T follicular helper cell (primary cell): ENCODE data around the gene SPATA24.
"Not testable (repeated sequence)": the region's sequence is repeated elsewhere in the genome, so short reads cannot be mapped to it uniquely, and the experiment has no call there.

Experiments
- DNase-seq: peaks from one replicate; pipeline ENCODE4 v3.0.0-alpha.2; 2020; ENCODE audit warnings: low read depth

SPATA24 gene

GRCh38 chr5:139382807-139383206 lies 21.1 kb downstream of the SPATA24 start:
- no peak for DNase-seq

GRCh38 chr5:139381837-139382761 lies 21.8 kb downstream of the SPATA24 start:
- DNase-seq = no peak

GRCh38 chr5:139379626-139380449 lies 24.1 kb downstream of the SPATA24 start:
- no peak for DNase-seq

- no peak for DNase-seq
Measured at GRCh38 chr5:139378941-139379361, 24.9 kb downstream of the SPATA24 start.

DNA sequence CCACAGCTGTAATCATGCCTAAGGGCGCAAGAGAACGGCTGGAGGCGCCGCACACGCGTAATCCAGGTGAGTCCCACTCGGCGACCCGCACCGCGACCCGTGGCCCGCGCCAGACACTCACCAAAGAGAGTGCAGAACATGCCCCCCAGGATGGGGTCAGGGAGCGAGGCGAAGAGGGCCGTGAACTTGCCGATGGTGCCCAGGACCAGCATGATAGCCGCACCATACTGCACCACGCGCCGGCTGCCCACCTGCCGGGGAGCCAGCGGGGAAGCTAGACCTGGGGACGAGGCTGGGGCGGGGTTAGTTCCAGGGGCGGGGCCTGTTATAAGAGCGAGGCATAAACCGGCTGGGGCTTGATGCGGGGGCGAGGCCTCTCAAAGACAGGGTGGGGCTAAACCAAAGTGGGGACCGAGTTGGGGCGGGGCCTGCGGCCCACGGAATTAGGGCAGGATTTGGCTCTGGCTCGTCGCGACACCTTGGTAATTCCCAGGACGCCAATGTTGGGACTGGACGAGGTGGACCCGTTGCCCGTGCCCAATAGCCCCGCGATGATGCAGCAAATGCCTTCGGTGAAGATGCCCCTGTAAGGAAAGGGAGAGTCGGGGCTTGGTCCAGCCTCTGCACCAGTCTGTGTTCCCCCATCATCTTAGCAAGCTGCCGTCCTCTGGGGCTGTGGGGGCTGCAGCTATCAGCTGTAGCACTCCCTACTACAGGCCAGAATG lies 25.6 kb downstream of the SPATA24 start:
- no peak for DNase-seq

GRCh38 chr5:139377226-139377625 lies 26.7 kb downstream of the SPATA24 start:
- no peak for DNase-seq

GRCh38 chr5:139376364-139376763 lies 27.5 kb downstream of the SPATA24 start:
- no peak for DNase-seq

- DNase-seq = no peak
Measured at GRCh38 chr5:139374909-139375308, 29.0 kb downstream of the SPATA24 start.

DNA sequence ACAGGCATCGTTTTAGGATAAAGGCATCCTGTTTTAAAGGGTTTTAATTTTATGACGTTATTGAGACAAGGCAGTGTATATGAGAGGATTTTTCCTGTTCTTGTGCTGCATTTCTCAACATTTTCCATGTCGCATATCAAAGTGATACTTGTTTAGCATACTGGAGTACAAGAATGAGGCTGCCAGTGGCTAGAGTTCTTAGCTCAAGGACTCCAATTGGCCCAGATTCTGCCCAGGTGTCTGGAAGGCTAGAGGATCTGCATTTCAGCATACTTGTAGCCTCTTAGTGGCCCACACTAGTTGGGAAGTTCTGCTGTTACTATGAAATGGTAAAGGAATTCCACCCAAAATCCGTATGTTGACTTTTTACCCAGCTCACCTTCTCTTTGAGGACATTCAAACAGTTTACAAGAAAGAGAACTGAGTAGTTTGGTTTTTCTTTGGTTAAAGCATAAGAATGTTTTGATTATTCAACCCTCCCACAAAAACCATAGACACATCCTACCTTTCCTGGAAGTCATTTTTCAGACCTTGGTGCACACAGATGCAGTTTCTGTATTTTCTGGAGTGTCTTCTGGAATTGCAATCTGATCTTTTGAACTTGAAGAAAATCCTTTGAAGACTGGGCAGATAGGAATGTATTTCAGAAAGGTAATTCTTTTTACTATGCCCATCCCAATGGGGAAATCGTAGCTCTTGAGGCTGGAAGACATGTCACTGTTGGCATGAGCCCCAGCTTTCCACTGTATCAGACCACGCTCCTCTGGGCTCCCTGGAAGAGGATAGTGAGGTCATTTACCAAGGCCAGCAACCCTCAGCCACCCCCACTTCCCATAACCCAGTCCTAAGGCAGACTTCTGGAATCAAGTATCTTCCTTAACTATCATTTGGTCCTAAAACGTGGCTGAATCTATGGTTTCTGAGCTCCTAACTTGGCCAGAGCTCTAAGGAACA lies 32.1 kb downstream of the SPATA24 start:
- DNase-seq = no peak

DNA sequence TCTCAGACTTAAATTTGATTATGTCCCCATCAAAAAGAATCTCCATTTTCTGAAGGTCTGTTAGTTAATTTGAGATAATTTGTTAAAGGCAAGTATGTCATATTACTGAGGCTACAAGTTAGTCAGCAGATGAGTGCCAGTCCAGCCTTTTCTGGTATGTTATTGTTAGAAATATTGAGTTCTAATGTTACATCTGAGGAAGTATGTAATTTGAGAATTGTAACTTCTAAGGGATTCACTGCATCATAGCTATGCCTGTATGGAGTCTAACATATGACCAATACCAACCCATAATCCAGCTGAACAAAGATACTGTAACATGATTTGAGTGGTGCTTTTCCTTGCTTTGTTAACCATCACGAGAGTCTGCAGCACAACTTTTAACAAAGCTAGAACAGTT lies 34.7 kb downstream of the SPATA24 start:
- no peak for DNase-seq

DNA sequence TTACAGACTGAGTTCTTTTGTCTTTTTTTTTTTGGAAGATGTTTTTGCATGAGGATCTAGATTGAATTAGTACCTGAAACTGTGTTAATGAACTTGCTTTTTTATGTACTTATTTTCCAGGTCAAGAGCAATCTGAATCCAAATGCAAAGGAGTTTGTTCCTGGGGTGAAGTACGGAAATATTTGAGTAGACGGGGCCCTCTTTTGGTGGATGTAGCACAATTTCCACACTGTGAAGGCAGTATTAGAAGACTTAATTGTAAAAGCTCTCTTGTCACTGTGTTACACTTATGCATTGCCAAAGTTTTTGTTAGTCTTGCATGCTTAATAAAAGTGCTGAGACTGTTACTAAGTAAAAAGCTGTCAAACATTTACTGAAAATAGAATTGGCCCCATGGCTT lies 35.3 kb downstream of the SPATA24 start:
- no peak for DNase-seq

DNA sequence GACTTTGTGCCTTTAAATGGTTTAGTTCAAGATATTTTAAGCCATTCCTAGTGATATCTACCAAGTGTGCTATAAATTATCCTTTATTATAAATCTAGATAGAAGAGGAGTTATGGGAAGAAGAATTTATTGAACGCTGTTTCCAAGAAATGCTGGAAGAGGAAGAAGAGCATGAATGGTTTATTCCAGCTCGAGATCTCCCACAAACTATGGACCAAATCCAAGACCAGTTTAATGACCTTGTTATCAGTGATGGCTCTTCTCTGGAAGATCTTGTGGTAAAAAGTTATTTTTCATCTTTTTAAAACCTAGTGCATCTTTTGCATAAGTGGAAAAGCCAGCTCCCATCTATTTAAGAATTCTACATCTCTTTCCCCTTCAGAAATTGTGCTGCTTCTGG lies 39.4 kb downstream of the SPATA24 start:
- DNase-seq = no peak

DNA sequence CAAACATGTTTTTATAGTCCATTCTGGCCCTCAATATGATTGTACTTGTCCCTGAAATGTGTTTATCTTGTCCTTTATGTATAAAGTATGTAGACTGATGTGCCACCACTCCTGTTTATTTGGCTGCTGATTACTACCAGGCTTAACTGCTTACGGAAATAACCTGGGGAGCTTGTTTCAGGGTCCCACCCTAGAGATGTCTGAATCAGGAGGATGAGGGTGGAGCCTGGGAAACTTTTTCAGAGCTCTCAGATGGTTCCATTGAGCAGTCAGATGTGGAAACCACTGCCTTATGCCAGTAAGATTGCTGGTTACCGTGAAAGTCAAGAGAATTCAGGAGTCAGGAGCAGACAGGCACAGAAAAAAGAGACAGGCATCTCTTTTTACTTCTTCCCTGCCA lies 40.0 kb downstream of the SPATA24 start:
- DNase-seq = no peak

DNA sequence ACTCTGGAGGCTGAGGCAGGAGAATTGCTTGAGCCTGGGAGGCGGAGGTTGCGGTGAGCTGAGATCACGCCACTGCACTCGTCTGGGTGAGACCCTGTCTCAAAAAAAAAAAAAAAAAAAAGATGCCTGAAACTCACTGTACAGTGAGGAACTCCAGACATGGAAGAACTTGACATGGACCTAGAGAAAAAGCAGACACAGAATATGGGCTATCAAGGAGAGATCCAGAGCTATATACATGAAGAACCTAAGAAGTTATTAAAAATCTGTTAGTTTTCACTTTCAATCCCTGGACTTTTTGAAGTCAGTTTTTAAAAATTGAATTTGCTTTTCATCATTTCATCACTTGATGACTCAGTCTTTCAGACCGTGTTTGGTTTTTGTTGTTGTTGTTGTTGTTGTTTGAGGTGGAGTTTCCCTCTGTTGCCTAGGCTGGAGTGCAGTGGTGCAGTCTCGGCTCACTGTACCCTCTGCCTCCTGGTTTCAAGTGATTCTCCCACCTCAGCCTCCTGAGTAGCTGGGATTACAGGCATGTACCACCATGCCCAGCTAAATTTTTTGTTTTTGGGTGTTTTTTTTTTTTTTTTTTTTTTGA lies 42.0 kb downstream of the SPATA24 start:
- no peak for DNase-seq

DNA sequence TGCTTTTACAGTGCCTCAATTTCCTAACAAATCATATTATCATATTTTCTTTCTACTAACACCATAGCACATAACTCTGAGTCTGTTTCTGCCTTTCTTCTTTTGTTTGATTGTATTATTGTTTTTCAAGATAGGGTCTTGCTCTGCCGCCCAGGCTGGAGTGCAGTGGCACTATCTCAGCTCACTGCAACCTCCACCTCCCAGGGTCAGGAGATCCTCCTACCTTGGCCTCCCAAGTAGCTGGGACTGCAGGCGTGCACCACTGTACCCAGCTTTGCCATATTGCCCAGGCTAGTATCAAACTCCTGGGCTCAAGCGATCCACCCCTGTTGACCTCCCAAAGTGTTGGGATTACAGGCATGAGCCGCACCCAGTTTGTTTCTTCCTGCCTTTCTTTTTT lies 43.5 kb downstream of the SPATA24 start:
- DNase-seq = no peak

- DNase-seq = no peak
Measured at GRCh38 chr5:139358064-139358463, 45.8 kb downstream of the SPATA24 start.

DNA sequence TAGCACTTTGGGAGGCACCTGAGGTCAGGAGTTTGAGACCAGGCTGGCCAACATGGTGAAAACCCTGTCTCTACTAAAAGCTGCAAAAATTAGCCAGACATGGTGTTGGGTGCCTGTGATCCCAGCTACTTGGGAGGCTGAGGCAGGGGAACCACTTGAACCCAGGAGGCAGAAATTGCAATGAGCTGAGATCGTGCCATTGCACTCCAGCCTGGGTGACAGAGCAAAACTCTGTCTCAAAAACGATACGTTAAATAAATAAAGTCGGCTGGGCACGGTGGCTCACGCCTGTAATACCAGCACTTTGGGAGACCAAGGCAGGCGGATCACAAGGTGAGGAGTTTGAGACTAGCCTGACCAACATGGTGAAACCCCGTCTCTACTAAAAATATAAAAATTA lies 48.0 kb downstream of the SPATA24 start:
- DNase-seq = not testable (repeated sequence)

GRCh38 chr5:139354186-139354585 lies 49.7 kb downstream of the SPATA24 start:
- no peak for DNase-seq

GRCh38 chr5:139347863-139348262 lies 56.0 kb downstream of the SPATA24 start:
- DNase-seq = not testable (repeated sequence)
